ENCODE data around the gene MINK1.
"Not testable (repeated sequence)": the region's sequence is repeated elsewhere in the genome, so short reads cannot be mapped to it uniquely, and the experiment has no call there.

MINK1 gene

DNA sequence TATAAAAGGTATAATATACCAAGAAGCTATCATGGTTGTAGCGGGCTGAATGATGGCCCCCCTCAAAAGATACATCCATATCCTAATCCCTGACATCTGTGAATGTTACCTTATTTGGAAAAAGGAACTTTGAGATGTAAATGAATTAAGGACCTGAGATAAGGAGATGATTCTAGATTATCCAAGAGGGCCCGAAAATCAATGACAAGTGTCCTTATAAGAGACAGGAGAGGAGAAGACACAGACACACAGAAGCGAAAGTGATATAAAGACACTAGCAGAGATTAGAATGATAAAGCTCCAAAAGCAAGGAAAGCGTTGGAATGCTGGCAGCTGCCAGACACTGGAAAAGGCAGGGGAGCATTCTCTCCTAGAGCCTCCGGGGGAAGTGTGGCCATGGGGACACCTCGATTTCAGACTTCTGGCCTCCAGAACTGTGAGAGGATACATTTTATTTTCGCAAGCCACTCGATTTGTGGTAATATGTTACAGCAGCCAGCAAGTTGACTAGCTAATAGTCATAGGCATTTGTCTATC lies 86.4 kb downstream of the MINK1 start:
- H3K27ac Mint-ChIP-seq = peak overlapping the region in 1 of 3 experiments; percentile 52
- H3K27me3 Mint-ChIP-seq (ENCODE audit: low read depth) = no peaks in the 10 kb centered on the region
- no peaks in the 10 kb centered on the region for H3K36me3 Mint-ChIP-seq (ENCODE audit: low read depth)
- H3K4me3 Mint-ChIP-seq = no peak overlapping the region
- TF ChIP-seq, protein P1, sequence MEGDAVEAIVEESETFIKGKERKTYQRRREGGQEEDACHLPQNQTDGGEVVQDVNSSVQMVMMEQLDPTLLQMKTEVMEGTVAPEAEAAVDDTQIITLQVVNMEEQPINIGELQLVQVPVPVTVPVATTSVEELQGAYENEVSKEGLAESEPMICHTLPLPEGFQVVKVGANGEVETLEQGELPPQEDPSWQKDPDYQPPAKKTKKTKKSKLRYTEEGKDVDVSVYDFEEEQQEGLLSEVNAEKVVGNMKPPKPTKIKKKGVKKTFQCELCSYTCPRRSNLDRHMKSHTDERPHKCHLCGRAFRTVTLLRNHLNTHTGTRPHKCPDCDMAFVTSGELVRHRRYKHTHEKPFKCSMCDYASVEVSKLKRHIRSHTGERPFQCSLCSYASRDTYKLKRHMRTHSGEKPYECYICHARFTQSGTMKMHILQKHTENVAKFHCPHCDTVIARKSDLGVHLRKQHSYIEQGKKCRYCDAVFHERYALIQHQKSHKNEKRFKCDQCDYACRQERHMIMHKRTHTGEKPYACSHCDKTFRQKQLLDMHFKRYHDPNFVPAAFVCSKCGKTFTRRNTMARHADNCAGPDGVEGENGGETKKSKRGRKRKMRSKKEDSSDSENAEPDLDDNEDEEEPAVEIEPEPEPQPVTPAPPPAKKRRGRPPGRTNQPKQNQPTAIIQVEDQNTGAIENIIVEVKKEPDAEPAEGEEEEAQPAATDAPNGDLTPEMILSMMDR (IDR thresholded peaks at IDR 0.05; ENCODE audit: unreplicated experiment in 3 of 3) = no peak
- peaks cover 6% of the 10 kb centered on the region for H3K4me1 Mint-ChIP-seq
- no peaks in the 10 kb centered on the region for H3K9me3 Mint-ChIP-seq

DNA sequence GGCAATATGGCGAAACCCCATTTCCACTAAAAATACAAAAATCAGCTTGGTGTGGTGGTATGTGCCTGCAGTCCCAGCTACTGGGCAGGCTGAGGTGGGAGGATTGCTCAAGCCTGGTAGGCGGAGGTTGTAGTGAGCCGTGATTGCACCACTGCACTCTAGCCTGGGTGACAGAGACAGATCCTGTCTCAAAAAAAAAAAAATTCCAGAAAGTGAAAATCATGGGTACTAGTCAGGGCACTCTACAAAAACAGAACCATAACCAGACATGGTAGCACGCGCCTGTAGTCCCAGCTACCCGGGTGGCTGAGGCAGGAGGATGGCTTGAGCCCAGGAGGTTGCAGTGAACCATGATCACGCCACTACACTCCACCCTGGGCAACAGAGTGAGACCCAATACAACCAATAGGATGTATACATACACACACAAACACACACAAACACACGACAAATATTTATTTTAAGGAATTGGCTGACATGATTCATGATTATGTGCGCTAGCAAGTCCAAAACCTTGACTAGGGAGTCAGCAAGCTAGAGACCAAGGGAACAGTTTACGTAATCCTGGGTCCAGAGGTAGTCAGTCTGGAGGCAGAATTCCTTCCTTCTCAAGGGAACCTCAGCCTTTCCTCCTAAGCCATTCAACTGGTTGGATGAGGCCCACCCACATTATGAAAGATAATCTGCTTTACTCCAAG lies 87.4 kb downstream of the MINK1 start:
- Mint-ChIP-seq H3K27me3 (ENCODE audit: low read depth) (no peaks in the 10 kb centered on the region), H3K4me1 (peaks cover 6% of the 10 kb centered on the region), H3K27ac (peak overlapping the region in 1 of 3 experiments; percentile 19), H3K9me3 (no peaks in the 10 kb centered on the region), H3K4me3 (no peak overlapping the region), H3K36me3 (ENCODE audit: low read depth) (no peaks in the 10 kb centered on the region)
- TF ChIP-seq, protein P1 (IDR thresholded peaks at IDR 0.05; ENCODE audit: unreplicated experiment in 3 of 3) = no peak

DNA sequence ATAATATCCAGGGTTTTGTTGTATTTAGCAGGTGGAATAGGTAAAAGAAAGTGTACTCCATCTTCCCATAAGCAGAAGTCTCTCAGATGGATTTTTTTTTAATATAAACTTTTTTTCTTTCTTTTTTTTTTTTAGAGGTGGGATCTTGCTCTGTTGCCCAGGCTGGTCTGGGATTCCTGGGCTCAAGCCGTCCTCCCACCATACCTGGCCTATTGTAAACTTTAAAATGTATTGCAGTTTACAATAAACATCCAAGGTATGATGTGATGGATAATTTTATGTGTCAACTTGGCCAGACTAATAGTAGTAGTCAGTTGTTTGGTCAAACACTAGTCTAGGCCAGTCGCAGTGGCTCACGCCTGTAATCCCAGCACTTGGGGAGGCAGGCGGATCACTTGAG lies 88.2 kb downstream of the MINK1 start:
- H3K9me3 Mint-ChIP-seq = no peaks in the 10 kb centered on the region
- H3K27ac Mint-ChIP-seq = no peak overlapping the region
- no peaks in the 10 kb centered on the region for H3K36me3 Mint-ChIP-seq (ENCODE audit: low read depth)
- peaks cover 6% of the 10 kb centered on the region for H3K4me1 Mint-ChIP-seq
- no peaks in the 10 kb centered on the region for H3K27me3 Mint-ChIP-seq (ENCODE audit: low read depth)
- TF ChIP-seq, protein P1 (IDR thresholded peaks at IDR 0.05; ENCODE audit: unreplicated experiment in 3 of 3) = no peak
- no peak overlapping the region for H3K4me3 Mint-ChIP-seq

DNA sequence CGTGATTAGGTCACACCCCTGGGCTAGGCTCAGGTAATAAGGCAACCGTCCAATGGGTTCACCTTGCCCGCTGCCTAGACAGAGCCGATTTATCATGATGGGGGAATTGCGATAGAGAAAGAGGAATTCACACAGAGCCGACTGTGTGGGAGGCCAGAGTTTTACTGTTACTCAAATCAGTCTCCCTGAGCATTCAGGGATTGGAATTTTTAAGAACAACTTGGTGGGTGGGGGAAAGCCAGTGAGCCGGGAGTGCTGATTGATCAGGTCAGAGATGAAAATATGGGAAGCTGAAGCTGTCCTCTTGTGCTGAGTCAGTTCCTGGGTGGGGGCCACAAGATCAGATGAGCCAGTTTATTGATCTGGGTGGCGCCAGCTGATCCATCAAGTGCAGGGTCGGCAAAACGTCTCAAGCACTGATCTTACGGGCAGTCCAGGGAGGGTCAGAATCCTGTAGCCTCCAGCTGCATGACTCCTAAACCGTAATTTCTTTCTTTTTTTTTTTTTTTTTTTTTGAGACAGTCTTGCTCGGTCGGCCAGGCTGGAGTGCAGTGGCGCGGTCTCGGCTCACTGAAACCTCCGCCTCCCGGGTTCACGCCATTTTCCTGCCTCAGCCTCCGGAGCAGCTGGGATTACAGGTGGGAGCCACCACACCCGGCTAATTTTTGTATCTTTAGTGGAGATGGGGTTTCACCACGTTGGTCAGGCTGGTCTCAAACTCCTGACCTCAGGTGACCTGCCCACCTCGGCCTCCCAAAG lies 93.6 kb downstream of the MINK1 start:
- not testable (repeated sequence) for H3K27me3 Mint-ChIP-seq (ENCODE audit: low read depth); H3K36me3 Mint-ChIP-seq (ENCODE audit: low read depth); H3K4me1 Mint-ChIP-seq; H3K9me3 Mint-ChIP-seq; H3K4me3 Mint-ChIP-seq
- peak overlapping the region in 1 of 3 experiments; percentile 58 for H3K27ac Mint-ChIP-seq

DNA sequence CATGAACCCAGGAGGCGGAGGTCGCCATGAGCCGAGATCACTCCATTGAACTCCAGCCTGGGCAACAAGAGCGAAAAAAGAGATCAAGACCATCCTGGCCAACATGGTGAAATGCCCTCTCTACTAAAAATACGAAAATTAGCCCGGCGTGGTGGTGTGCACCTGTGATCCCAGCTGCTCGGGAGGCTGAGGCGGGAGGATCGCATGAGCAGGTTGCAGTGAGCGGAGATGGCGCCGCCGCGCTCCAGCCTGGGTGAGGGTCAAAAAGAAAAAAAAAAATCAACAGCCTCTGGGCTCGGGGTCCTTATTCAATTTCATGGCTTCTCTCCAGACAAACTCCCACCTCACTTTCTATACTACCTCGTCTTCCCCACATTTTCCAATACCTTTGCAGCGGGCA lies 95.7 kb downstream of the MINK1 start:
- peaks cover 2% of the 10 kb centered on the region for H3K4me1 Mint-ChIP-seq
- H3K36me3 Mint-ChIP-seq (ENCODE audit: low read depth) = peaks cover 5% of the 10 kb centered on the region
- H3K27ac Mint-ChIP-seq = no peak overlapping the region
- H3K4me3 Mint-ChIP-seq = no peak overlapping the region
- H3K27me3 Mint-ChIP-seq (ENCODE audit: low read depth) = no peaks in the 10 kb centered on the region
- no peaks in the 10 kb centered on the region for H3K9me3 Mint-ChIP-seq
- TF ChIP-seq, protein P1 (IDR thresholded peaks at IDR 0.05; ENCODE audit: unreplicated experiment in 3 of 3) = no peak

DNA sequence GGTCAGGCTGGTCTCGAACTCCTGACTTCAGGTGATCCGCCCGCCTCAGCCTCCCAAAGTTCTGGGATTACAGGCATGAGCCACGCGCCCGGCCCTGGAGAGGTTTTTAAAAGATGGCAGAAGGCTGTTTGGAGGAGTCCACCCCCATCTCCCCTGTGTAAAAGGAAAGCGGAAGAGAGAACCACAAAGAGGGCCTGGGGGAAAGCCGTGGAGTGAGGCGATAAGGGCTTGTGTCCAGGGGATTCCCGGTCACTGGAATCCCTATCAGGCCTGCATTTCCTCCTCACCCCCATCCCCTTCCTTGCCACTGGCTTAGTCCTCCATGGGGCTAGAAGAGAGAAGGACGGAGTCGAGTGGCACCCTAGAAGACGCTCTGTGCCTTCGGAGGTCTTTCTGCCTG lies 98.8 kb downstream of the MINK1 start, which contains the start of gene GP1BA:
GP1BA (plus strand) TSS at position 315 of the 400 bp plus-strand sequence. CDS start 328 bp downstream, outside the sequence.
- peaks cover 10% of the 10 kb centered on the region for H3K4me1 Mint-ChIP-seq
- H3K9me3 Mint-ChIP-seq = no peaks in the 10 kb centered on the region
- H3K4me3 Mint-ChIP-seq = no peak within 1 kb of the TSS
- TF ChIP-seq, protein P1 (IDR thresholded peaks at IDR 0.05; ENCODE audit: unreplicated experiment in 3 of 3) = no peak
- no peaks in the 10 kb centered on the region for H3K27me3 Mint-ChIP-seq (ENCODE audit: low read depth)
- H3K36me3 Mint-ChIP-seq (ENCODE audit: low read depth) = peaks cover 10% of the 10 kb centered on the region
- no peak within 1 kb of the TSS for H3K27ac Mint-ChIP-seq
